Mammary microvascular endothelial cell (primary cell): ENCODE results near the gene PAPSS1. TPM values are rescaled to one million over a fixed set of nuclear protein-coding genes. Genes with fewer than 3 reads are reported as not detected.

Experiments
- total RNA-seq: library from RNA; depleted of rRNA; stranded (reverse); fragments of >200 nt; gene quantifications from 2 replicates; pipeline ENCODE4 v1.2.3, GENCODE V29; 2015

PAPSS1 gene
- 39.8 and 45.9 TPM in 2 replicates for total RNA-seq

DNA sequence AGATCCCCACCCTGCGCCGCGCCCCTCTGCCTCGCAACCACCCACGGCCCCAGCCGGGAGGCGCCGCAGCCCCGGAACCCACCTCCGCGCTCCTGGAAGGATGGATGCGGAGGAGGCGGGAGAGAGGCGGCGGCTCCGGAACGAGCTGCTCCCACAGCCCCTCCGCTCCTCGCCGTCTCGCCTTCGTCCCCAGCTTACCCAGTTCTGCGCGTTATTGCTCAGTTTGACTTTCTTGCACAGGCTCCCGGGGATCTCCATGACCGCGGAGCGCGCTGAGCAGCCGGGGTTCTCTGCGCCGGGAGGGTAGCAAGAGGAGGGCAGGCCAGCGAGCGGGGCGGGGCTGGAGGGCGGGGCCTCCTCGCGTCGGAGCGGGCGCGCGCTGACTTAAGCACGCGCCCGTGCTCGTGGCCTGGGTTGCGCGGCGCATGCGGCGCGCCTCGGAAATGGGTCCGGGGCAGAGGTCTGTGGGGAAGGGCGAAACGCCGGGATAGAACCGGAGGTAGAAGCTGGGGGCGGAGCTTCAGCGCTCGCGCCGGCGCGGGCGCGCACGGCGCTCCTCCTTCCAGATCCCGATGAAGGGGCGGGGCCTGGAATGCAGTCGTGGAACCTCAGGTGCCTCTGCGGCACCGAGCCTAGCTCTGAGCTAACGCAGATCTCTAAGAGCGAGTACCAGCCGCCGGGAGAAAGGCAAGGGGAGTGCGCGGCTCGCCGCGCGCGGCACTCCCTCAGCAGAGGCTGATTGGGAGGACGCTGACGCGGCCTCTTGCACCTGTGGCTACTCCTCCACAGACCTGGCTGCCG, at the start of gene PAPSS1:
TSS of gene PAPSS1 (minus strand) at position 313 of the 801 bp plus-strand sequence. CDS start at position 258, 55 bp downstream.

Other genes with a start within 250 kb of the PAPSS1 start
- gene SGMS2, start 104.7 kb upstream of the PAPSS1 start, total RNA-seq: 70.5 and 95.0 TPM in 2 replicates
- 5.8 and 6.3 TPM in 2 replicates for gene CYP2U1, start 211.3 kb upstream of the PAPSS1 start, total RNA-seq